Bronchial epithelial cell (primary cell): ENCODE results near the gene UBASH3B. TPM values are rescaled to one million over a fixed set of nuclear protein-coding genes. Genes with fewer than 3 reads are reported as not detected.

Experiments
- DNase-seq: peaks from one replicate; pipeline ENCODE4 v3.0.0-alpha.2; 2010; ENCODE audit warnings: low read depth
- FAIRE-seq: peaks from 2 replicates; lab custom pipeline; 2011; peaks lifted over from hg19 to GRCh38; lab: Jason Lieb, UNC
- H3K27me3 ChIP-seq: 2 replicates; pipeline ENCODE4 v1.5.1; 2011; ENCODE audit warnings: low read length; ENCODE audit not compliant: control insufficient read depth, insufficient read depth
- H3K36me3 ChIP-seq: 2 replicates; pipeline ENCODE4 v1.5.1; 2011; ENCODE audit warnings: low read length; ENCODE audit not compliant: control insufficient read depth, insufficient read depth
- H3K4me3 ChIP-seq: 2 replicates; pipeline ENCODE4 v1.5.1; 2011; ENCODE audit warnings: mild to moderate bottlenecking, low read depth, low read length, control low read depth
- total RNA-seq: library from RNA; depleted of rRNA; stranded (reverse); fragments of >200 nt; gene quantifications from 2 replicates; pipeline ENCODE4 v1.2.1, GENCODE V29; 2014
- TF ChIP-seq, protein P1 (sequence below): IDR thresholded peaks from 2 replicates; pipeline ENCODE4 v1.5.1; 2011; ENCODE audit warnings: mild to moderate bottlenecking, moderate library complexity, low read length, control low read depth, inconsistent platforms; ENCODE audit not compliant: insufficient read depth, severe bottlenecking

Gene UBASH3B
- total RNA-seq, 1 donor from 2014 or later = 10.0 TPM

DNA sequence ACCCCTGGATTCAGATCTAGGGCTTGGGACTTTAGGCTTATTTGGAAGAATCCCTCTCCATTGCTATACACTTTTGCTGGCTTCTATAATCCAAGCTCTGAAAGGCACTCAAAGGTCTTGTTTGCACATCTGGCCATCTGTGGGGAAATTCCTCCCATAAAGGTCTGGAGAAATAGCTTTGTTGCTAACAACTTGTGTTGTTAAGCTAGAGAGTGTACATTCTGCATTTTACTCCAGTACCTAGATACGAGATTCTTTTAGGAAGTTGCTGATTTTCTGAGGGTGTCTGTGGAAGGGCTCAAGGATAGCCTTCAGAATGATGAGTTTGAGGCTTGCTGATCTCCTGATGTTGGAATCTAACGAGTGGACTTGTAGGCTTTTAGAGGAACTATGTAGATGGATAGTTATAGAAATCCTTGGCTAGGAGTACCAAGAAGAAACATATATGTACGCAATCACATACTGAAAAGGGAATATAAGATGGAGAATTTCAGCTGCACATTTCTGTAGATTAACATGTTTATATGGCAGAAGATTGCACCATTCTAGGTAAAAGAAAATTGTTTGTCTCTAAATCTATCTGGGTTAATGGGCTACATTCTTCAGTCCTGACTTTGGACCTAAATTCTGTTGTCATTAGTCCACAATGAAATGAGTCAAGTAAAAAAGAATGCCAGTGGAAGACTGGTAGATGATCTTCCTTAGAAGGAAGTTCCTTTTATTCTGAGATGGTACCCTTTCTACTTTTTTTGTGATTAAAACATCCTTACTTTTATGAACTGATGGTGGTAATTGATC, 51.0 kb downstream of the UBASH3B start:
- Histone ChIP-seq H3K27me3 (no peaks in the 10 kb centered on the region), H3K4me3 (no peak overlapping the region), H3K36me3 (no peaks in the 10 kb centered on the region)
- TF ChIP-seq, protein P1, sequence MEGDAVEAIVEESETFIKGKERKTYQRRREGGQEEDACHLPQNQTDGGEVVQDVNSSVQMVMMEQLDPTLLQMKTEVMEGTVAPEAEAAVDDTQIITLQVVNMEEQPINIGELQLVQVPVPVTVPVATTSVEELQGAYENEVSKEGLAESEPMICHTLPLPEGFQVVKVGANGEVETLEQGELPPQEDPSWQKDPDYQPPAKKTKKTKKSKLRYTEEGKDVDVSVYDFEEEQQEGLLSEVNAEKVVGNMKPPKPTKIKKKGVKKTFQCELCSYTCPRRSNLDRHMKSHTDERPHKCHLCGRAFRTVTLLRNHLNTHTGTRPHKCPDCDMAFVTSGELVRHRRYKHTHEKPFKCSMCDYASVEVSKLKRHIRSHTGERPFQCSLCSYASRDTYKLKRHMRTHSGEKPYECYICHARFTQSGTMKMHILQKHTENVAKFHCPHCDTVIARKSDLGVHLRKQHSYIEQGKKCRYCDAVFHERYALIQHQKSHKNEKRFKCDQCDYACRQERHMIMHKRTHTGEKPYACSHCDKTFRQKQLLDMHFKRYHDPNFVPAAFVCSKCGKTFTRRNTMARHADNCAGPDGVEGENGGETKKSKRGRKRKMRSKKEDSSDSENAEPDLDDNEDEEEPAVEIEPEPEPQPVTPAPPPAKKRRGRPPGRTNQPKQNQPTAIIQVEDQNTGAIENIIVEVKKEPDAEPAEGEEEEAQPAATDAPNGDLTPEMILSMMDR = no peak
- DNase-seq (peak; percentile 39), FAIRE-seq (no peak)

DNA sequence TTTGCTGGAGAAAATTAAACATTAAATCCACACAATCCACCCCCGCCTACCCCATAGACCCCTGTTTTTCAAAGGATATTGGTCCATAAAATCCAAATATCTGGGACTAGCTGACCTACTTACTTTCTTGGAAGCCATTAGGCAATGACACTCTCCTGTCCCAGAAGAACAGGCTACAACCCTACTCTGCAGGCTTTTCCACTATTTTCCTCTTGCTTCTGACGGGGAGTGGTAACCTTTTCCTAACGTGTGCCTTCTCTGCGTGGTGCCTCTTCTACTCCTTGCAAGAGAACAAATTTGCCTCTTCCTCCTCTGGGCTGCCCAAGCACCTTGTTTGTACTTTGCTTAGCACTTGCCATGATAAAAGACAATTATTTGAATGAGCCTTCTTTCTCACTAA, 51.6 kb downstream of the UBASH3B start:
- FAIRE-seq = no peak
- no peak overlapping the region for H3K4me3 ChIP-seq
- TF ChIP-seq, protein P1 = no peak
- no peaks in the 10 kb centered on the region for H3K27me3 ChIP-seq
- no peaks in the 10 kb centered on the region for H3K36me3 ChIP-seq
- no peak for DNase-seq

DNA sequence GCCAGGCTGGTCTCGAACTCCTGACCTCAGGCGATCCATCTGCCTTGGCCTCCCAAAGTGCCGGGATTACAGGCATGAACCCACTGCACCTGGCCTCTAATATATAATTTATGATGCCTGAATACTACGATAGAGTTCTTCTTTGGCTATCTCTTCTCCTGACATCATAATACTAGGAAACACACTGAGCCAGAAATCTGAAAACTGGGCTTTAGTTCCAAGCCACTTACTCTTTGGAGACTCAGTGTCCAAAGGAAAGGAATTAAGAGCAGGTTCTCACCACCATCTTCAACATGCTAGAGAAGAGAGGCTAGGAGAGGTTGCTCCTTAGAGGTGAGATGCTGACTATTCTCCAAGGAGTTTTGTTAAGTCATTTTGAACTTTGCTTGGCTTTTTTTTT, 52.4 kb downstream of the UBASH3B start:
- DNase-seq = no peak
- Histone ChIP-seq H3K36me3 (peaks cover 2% of the 10 kb centered on the region), H3K4me3 (no peak overlapping the region), H3K27me3 (no peaks in the 10 kb centered on the region)
- FAIRE-seq = no peak
- TF ChIP-seq, protein P1 = no peak

DNA sequence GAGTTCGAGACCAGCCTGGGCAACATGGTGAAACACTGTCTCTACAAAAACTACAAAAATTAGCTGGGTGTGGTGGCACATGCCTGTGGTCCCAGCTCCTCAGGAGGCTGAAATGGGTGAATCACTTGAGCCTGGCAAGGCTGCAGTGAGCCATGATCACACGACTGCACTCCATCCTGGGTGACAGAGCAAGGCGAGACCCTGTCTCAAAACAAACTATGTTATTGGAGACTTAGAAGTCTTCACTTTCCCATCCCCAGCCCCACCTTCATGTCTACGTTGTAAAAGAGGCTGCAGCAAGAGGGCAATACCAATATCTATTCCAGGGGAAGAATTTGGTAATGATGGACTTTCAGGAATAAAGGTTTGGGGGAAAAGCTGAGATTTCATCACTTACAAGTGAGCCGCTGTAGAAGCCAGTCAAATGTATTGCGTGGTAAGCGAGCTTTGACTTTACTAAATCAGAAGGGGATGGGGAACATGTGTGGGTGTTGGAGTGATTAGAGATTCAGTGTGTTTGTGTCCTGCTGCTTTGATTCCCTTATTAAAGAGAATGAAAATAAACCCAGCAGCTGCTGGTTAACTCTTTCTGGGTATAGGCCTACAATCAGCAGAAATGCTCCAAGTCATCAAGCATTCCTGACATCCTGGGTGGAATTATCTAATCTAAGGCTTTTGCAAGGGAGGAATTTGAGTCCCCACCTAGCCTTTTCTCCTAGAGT, 53.7 kb downstream of the UBASH3B start:
- Histone ChIP-seq H3K36me3 (peaks cover 2% of the 10 kb centered on the region), H3K4me3 (no peak overlapping the region), H3K27me3 (no peaks in the 10 kb centered on the region)
- FAIRE-seq (no peak), DNase-seq (peak; percentile 60)
- TF ChIP-seq, protein P1 = no peak

DNA sequence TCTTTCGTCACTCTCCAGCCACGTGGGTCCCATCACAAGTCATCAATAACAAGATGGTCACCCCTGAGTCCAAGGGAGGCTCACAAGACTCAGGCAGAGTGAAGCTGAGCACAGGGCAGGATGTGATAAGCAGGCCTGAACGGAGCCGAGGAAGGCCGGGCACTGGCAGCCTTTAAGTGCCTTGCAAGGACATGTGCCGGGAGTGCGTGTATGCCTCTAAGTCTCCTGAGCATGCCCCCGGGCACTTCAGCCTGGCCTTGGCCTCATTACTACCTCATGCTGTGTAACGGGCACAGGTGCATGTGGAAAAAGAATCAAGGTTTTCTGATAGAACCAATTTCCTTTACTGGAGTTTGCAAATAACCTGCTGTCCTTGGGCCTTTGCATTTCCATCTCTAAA, 55.8 kb downstream of the UBASH3B start:
- FAIRE-seq (no peak), DNase-seq (peak; percentile 30)
- Histone ChIP-seq H3K4me3 (no peak overlapping the region), H3K36me3 (peaks cover 2% of the 10 kb centered on the region), H3K27me3 (no peaks in the 10 kb centered on the region)
- TF ChIP-seq, protein P1 = no peak
